Fibroblast of pulmonary artery (primary cell): ENCODE results near the gene SMARCC2.
A peak's percentile ranks its signal among the peaks of the same experiment; 100 is the strongest.

Experiments
- DNase-seq: peaks from one replicate; pipeline ENCODE4 v3.0.0-alpha.2; 2010; ENCODE audit warnings: low read depth
- H3K4me3 ChIP-seq: replicated peaks from 2 replicates; pipeline ENCODE4 v1.5.1; 2011; ENCODE audit warnings: low read depth, mild to moderate bottlenecking, control low read depth, low read length, moderate library complexity
- TF ChIP-seq, protein P1 (sequence below): IDR thresholded peaks from 2 replicates; pipeline ENCODE4 v1.5.1; 2011; ENCODE audit warnings: mild to moderate bottlenecking, control low read depth, low read length, inconsistent platforms; ENCODE audit errors: missing control alignments

Gene SMARCC2

DNA sequence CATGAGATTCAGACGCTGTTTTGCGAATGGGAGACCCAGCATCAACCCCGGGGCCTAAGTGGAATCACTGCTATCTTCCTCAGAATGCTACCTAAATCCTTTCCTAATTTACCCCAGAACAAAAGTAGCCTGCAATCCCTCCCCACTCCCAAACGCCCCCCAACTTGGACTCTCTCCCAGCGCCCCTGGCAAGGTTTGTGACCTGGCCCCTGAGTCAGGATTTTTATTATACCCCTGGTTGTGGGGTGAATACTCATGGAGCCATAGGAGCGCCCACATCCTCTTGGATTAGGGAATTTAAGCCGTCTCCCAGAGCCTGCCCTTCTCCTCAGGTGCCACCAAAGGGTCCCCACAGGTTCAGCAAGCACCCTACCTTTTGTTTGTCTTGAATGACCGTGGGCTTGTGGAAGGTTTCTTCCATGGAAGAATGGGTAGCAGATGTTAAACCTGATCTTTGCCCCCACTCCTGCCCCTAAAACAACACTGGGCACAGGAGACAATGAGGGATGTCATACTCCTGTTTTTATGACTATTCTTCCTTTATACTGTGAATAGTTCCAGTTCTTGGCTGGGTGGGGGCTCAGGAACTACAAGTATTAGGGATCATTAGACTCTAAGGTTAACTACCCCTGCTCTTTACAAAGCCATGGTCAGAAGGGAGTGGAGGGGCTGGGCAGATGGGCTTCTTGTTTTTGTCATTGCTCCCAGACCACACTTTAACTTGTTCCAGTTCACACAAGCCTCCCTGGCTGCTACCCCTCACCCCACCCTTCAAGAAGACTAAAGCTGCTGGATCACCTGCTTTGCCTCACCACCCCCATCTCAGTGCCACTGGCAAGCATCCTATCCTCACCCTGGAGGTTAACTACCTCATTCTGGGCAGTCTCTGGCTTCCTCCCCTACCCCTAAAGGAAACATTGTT is 36.3 kb downstream of the SMARCC2 start:
- TF ChIP-seq, protein P1, sequence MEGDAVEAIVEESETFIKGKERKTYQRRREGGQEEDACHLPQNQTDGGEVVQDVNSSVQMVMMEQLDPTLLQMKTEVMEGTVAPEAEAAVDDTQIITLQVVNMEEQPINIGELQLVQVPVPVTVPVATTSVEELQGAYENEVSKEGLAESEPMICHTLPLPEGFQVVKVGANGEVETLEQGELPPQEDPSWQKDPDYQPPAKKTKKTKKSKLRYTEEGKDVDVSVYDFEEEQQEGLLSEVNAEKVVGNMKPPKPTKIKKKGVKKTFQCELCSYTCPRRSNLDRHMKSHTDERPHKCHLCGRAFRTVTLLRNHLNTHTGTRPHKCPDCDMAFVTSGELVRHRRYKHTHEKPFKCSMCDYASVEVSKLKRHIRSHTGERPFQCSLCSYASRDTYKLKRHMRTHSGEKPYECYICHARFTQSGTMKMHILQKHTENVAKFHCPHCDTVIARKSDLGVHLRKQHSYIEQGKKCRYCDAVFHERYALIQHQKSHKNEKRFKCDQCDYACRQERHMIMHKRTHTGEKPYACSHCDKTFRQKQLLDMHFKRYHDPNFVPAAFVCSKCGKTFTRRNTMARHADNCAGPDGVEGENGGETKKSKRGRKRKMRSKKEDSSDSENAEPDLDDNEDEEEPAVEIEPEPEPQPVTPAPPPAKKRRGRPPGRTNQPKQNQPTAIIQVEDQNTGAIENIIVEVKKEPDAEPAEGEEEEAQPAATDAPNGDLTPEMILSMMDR: no peak
- no peak for DNase-seq
- peak overlapping the region; percentile 79 for H3K4me3 ChIP-seq

DNA sequence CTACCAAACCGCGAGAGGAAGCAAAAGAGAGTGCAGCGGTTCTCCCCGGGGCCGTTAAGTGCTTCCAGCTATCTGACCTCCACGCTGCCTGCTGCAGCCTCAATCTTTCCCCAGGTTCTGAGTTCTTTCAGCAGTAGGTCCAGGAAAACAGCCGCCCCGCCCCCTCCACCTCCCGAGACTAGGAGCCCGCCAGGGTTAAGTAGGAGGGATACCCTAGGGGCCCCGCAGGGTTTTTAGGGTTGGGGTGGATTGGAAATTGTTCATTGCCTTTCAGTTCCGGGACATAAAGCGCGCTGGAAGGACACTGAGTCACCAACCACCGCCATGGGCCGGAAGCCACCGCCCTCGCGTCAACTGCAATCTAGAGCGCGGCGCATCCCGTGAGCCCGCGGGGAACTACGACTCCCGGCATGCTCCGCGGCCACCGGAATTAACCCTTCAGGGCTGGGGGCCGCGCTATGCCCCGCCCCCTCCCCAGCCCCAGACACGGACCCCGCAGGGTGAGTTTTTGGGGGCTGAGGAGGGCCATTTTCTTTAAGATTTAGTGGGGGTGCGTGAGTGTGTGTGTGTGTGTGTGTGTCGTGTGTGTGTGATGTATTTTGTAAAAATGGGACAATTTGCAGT is 37.0 kb downstream of the SMARCC2 start, which contains the start of gene MYL6B:
Gene MYL6B (plus strand): TSS at position 456 of the 624 bp plus-strand sequence. CDS start 1,332 bp downstream, outside the sequence.
- TF ChIP-seq, protein P1: no peak
- H3K4me3 ChIP-seq: peak within 1 kb of the TSS; percentile 79
- peak; percentile 89 for DNase-seq

DNA sequence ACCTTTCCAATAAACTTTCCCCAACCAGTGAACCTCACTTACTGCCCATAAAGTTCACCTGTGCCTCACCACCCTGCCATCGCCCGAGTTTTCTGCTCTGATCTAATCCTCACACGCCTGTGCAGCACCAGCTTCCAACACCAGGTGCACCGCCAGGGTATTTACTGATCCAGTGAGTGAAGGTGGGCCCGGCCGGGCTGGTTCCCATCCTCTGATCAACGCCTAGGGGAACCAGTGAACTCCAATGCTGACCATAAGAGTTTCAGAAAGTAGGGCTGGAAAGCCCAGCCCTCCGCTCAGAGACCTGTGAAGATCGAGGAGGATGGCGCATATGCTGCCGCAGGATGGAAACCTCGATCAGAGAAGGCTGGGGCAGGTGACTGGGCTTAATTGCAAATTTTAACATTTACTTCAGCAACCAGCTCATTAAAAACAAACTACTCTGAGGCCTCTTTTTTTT is 37.6 kb downstream of the SMARCC2 start:
- TF ChIP-seq, protein P1: peak; percentile 27
- no peak for DNase-seq
- peak overlapping the region; percentile 79 for H3K4me3 ChIP-seq

DNA sequence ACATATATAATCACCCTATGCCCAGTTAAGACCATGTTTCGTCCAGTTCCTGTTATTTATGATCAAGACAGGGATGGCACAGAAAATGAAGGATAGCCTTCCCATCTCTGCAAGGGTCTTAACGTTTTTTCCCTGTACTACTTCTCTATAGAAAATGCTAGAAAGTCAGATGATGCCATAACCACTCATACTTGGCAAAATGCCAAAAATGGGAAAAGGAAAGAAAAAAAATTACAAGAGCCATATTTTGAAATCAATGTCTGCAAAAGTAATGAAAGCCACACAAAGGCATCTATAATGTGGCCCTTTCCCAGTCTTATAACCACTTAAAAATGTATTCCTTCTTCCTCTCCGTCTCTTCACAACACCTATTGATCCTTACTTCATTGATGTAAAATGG is 38.7 kb downstream of the SMARCC2 start:
- TF ChIP-seq, protein P1: no peak
- peak; percentile 65 for DNase-seq
- no peak overlapping the region for H3K4me3 ChIP-seq

DNA sequence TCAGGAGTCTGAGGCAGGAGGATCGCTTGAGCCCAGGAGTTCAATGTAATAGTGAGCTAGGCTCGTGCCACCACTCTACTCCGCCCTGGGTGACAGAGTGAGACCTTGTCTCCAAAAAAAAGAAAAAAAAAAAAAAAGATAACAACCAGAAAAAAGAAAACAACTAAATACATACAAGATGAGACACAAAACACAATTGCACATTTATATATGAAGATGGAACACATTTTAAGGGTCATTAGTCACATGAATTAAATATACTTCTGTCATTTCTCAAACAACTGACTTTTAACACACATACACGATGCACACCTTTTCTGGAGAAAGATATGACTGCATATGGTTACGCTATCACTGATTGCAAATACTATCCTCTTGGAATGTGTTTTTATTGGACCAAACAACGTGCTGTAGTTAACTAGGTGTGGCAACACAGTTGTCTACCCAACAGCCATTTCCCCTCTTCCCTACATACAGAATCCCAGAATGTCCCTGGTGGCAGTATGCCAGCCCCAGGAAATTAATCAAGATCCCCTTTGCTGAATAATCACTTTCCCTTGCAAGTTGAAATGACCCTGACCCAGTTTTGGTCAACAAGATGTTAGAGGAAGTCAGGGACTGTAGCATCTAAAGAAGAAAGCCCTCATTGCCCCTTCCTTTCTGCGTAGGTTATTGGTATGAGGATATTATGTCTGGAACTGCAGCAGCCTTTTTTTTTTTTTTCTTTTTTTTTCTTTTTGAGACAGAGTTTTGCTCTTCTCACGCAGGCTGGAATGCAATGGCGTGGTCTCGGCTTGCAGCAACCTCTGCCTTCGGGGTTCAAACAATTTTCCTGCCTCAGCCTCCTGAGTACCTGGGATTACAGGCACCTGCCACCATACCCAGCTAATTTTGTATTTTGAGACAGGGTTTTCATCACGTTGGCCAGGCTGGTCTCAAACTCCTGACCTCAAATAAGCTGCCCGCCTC is 42.5 kb downstream of the SMARCC2 start:
- no peak overlapping the region for H3K4me3 ChIP-seq
- TF ChIP-seq, protein P1: no peak

DNA sequence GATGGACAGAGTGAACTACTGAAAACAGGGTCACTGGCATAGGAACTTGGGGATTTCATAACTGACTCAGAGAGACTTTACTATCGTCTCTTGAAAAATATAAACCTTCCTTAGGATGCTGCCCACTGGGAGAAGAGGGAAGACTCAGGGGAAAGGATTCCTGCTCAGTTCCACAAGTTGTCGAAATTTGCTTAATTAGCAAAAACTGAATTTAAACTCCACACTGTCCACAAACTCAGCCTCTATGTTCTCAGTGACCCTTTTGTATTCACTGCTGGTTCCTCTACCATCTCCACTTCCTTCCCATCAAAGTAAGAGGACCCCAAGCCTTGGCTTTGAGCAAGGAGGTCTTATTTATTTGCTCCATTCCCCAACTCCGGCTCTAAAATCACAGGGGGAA is 44.1 kb downstream of the SMARCC2 start:
- TF ChIP-seq, protein P1: no peak
- DNase-seq: no peak
- H3K4me3 ChIP-seq: no peak overlapping the region

More for the DNA sequence above, 42.5 kb downstream of the SMARCC2 start:
- no peak for DNase-seq
